Chondrocyte (in vitro differentiated cells): ENCODE measurements around the gene PAQR5. TPM values are rescaled to one million over a fixed set of nuclear protein-coding genes. Genes with fewer than 3 reads are reported as not detected.
"Not testable (repeated sequence)": the region's sequence is repeated elsewhere in the genome, so short reads cannot be mapped to it uniquely, and the experiment has no call there.

Experiments
- DNase-seq: peaks from one replicate; pipeline ENCODE4 v3.0.0; 2021; ENCODE audit warnings: mixed read lengths, low spot score
- H3K27ac Mint-ChIP-seq: one replicate; pipeline ENCODE4 v1.8.0; 2021; ENCODE audit warnings: mild to moderate bottlenecking, moderate library complexity, mixed read lengths; ENCODE audit not compliant: unreplicated experiment
- H3K27me3 Mint-ChIP-seq: 2 replicates; pipeline ENCODE4 v1.8.0; 2021; ENCODE audit warnings: low read depth, mixed read lengths
- H3K36me3 Mint-ChIP-seq: 2 replicates; pipeline ENCODE4 v1.8.0; 2021; ENCODE audit warnings: low read depth, mixed read lengths
- H3K4me1 Mint-ChIP-seq: 2 replicates; pipeline ENCODE4 v1.8.0; 2021; ENCODE audit warnings: low read depth, mild to moderate bottlenecking, mixed read lengths
- H3K4me3 Mint-ChIP-seq: one replicate; pipeline ENCODE4 v1.8.0; 2021; ENCODE audit warnings: mild to moderate bottlenecking, moderate library complexity, mixed read lengths; ENCODE audit not compliant: unreplicated experiment
- H3K9me3 Mint-ChIP-seq: 2 replicates; pipeline ENCODE4 v1.8.0; 2021; ENCODE audit warnings: low read depth, mixed read lengths
- total RNA-seq: library from RNA; stranded (reverse); gene quantifications from 3 replicates; pipeline ENCODE4 v1.2.1, GENCODE V29; 2021
- TF ChIP-seq, protein P1 (sequence below): fragments of 200-600 bp; sonication (generic); IDR thresholded peaks from 2 replicates; pipeline ENCODE4 v1.5.0; 2021; ENCODE audit warnings: antibody characterized with exemption, mild to moderate bottlenecking, moderate library complexity

Gene PAQR5
- total RNA-seq, 1 donor from 2014 or later, result 0.20 TPM

DNA sequence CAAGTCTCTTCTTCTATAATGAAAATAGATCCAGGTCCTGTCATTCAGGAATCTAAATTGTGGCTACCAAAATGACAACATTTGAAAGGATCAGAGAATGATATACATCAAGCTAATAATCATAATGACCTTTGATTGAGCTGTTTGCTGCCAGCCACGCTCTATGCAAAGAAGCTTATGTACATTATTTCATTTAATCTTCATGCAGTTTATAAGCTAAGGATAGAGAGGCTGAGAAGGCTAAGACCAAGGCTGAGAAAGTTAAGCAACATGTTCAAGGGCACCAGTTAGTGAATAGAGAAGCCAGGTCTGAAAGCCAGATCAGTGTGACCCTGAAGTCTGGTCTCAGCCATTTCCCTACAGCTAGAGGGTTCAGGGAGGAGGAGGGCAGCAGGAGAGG, 29.4 kb downstream of the PAQR5 start:
- H3K36me3 Mint-ChIP-seq, result no peaks in the 10 kb centered on the region
- peaks cover 4% of the 10 kb centered on the region for H3K27me3 Mint-ChIP-seq
- TF ChIP-seq, protein P1, sequence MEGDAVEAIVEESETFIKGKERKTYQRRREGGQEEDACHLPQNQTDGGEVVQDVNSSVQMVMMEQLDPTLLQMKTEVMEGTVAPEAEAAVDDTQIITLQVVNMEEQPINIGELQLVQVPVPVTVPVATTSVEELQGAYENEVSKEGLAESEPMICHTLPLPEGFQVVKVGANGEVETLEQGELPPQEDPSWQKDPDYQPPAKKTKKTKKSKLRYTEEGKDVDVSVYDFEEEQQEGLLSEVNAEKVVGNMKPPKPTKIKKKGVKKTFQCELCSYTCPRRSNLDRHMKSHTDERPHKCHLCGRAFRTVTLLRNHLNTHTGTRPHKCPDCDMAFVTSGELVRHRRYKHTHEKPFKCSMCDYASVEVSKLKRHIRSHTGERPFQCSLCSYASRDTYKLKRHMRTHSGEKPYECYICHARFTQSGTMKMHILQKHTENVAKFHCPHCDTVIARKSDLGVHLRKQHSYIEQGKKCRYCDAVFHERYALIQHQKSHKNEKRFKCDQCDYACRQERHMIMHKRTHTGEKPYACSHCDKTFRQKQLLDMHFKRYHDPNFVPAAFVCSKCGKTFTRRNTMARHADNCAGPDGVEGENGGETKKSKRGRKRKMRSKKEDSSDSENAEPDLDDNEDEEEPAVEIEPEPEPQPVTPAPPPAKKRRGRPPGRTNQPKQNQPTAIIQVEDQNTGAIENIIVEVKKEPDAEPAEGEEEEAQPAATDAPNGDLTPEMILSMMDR, result no peak
- peaks cover 7% of the 10 kb centered on the region for H3K4me1 Mint-ChIP-seq
- no peak overlapping the region for H3K4me3 Mint-ChIP-seq
- DNase-seq, result no peak
- no peaks in the 10 kb centered on the region for H3K9me3 Mint-ChIP-seq
- H3K27ac Mint-ChIP-seq, result no peak overlapping the region

DNA sequence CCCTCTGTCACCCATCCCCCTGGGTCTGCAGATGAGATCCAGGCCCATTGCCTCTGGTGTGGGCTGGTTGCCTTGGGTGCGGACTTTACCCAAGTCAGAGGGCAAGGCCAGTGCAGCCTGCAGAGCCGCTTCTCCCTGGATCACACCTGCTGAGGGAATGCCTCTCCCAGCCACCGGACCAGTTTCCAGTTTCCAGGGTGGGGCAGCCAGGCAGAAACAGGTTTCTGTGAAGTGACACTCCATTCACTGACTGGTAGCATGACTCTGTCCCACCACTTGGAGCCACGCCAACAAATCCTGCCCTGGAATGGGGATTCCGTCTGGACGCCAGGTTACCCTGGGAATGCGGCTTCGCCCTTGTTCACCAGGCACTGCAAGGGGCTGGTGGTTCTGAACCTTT, 30.0 kb downstream of the PAQR5 start:
- H3K27me3 Mint-ChIP-seq, result peaks cover 4% of the 10 kb centered on the region
- TF ChIP-seq, protein P1, result no peak
- H3K4me3 Mint-ChIP-seq, result no peak overlapping the region
- no peak overlapping the region for H3K27ac Mint-ChIP-seq
- peaks cover 5% of the 10 kb centered on the region for H3K4me1 Mint-ChIP-seq
- DNase-seq, result no peak
- no peaks in the 10 kb centered on the region for H3K9me3 Mint-ChIP-seq
- H3K36me3 Mint-ChIP-seq, result no peaks in the 10 kb centered on the region

DNA sequence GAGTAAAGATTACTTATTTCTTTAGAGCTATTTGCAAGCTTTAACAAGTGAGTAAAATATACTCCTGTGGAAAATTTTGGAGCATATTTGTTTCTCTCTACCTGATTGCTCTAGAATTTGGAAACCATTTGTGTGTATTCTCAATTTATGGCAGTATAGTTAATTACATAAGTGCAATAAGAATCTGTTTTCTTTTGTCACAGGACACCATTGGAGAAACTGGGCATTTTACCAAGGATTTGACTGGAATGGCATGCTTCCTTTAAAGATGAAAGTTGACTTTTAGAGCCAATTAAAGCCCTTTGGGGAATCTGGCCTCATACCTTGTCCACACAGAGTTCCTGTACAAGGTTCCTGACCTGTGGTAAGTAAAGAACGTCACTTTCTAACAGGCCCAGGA, 38.4 kb downstream of the PAQR5 start:
- H3K36me3 Mint-ChIP-seq, result peaks cover 2% of the 10 kb centered on the region

GRCh38 chr15:69338535-69339213, 40.0 kb downstream of the PAQR5 start:
- Mint-ChIP-seq H3K27me3 (no peaks in the 10 kb centered on the region), H3K4me3 (no peak overlapping the region), H3K36me3 (peaks cover 2% of the 10 kb centered on the region), H3K4me1 (peaks cover 13% of the 10 kb centered on the region), H3K27ac (no peak overlapping the region), H3K9me3 (no peaks in the 10 kb centered on the region)
- no peak for DNase-seq
- TF ChIP-seq, protein P1, result no peak

More for the DNA sequence above, 38.4 kb downstream of the PAQR5 start:
- TF ChIP-seq, protein P1, result no peak
- Mint-ChIP-seq H3K9me3 (no peaks in the 10 kb centered on the region), H3K4me3 (no peak overlapping the region), H3K27me3 (no peaks in the 10 kb centered on the region), H3K4me1 (peaks cover 5% of the 10 kb centered on the region), H3K27ac (no peak overlapping the region)
- no peak for DNase-seq

DNA sequence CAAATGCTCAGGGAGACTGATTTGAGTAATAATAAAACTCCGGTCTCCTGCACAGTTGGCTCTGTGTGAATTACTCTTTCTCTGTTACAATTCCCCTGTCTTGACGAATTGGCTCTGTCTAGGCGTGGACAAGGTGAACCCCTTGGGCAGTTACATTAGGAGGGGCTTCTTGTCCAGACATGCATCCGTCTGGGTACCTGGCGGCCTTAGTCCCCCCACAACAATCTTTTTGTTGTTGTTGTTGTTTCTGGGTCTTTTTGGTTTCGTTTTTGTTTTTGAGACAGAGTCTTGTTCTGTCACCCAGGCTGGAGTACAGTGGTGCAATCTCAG, 40.5 kb downstream of the PAQR5 start:
- H3K27ac Mint-ChIP-seq, DNase-seq, H3K27me3 Mint-ChIP-seq, H3K4me3 Mint-ChIP-seq, H3K9me3 Mint-ChIP-seq, H3K36me3 Mint-ChIP-seq: not testable (repeated sequence)
- H3K4me1 Mint-ChIP-seq, result peaks cover 13% of the 10 kb centered on the region

DNA sequence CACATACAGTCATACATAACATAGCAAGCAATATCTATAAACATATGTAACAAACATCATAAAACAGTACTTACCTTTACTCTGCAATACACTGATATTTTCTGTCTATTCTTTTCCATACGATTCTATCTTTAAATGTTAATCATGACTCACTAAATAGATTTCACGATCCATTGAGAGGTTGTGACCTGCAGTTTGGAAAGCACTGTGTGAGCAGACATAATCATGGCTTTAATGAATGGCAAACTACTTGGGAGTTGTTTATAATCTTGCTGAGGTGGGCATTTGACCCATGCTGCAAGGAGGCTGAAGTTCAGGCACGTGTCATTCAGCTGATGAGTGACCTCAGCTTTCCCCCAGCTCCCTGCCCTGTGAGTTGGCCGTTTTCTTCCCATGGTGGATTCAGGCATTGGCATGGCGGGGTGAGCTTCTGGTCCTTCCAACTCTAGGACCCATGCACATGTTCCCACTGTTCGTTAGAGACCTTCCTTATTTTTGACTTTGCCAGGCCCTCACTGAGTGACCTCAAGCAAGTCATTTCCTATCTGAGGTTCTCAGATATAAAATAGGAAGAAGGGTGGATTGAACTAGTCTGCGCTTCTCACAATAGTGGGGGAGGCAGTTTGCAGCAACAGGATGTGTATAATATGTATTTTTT, 41.7 kb downstream of the PAQR5 start:
- peaks cover 13% of the 10 kb centered on the region for H3K4me1 Mint-ChIP-seq
- TF ChIP-seq, protein P1, result no peak

More for the DNA sequence above, 41.7 kb downstream of the PAQR5 start:
- no peak for DNase-seq
- Mint-ChIP-seq H3K36me3 (no peaks in the 10 kb centered on the region), H3K9me3 (no peaks in the 10 kb centered on the region), H3K27ac (no peak overlapping the region), H3K4me3 (no peak overlapping the region), H3K27me3 (no peaks in the 10 kb centered on the region)
